H1 (cell line): ENCODE data around the gene LRBA. TPM values are rescaled to one million over a fixed set of nuclear protein-coding genes. Genes with fewer than 3 reads are reported as not detected.

Experiments used
- CBX5 ChIP-seq: fragments of 300-800, 300-1000 bp; sonication (generic); IDR thresholded peaks from 2 replicates; pipeline ENCODE4 v1.7.1; 2016; ENCODE audit warnings: antibody characterized with exemption, low read length, low read depth
- polyA plus RNA-seq, 7 experiments: library from polyadenylated mRNA; depleted of rRNA in 3 of 7; stranded (reverse) in 5 of 7; unstranded in 2 of 7; fragments of >200 nt in 5 of 7; fragments of 200-250 nt in 2 of 7; gene quantifications; 1 replicate in 5 of 7; 2 replicates in 1 of 7; 4 replicates in 1 of 7; pipeline versions ENCODE4 v1.2.1 to v1.2.3, GENCODE V29; 2011 to 2013; ENCODE audit warnings: missing spikeins in 2 of 7, mixed read lengths in 2 of 7
- total RNA-seq: library from RNA; stranded (reverse); fragmentation: NEBNext Ultra II Directional; extraction: Animal tissue kit (Norgen Biotek cat#: 25700); gene quantifications from 2 replicates; pipeline ENCODE4 v1.2.1, GENCODE V29; 2021

Gene LRBA
- total and polyA plus RNA-seq, 2 of the 8 experiments (the other 6 are each of a cell fraction or from before 2014, with no cell fraction given), result 54.6 to 83.2 TPM

- no peak for TF ChIP-seq CBX5
Observed at GRCh38 chr4:150562250-150562649, 452.8 kb downstream of the LRBA start (continued).
